GM23338 (cell line): ENCODE data around the gene DNAJC4. TPM values are rescaled to one million over a fixed set of nuclear protein-coding genes. Genes with fewer than 3 reads are reported as not detected.
A peak's percentile ranks its signal among the peaks of the same experiment; 100 is the strongest.

Experiments used
- ATAC-seq: fragments of 200-7000 bp; cut with Tn5 transposase; 3 replicates; pipeline ENCODE4 v1.9.1; 2020
- DNase-seq: peaks from one replicate; pipeline ENCODE4 v3.0.0-alpha.2; 2015; ENCODE audit warnings: low spot score
- H2AFZ ChIP-seq: fragments of 200-600 bp; sonication (generic); 2 replicates; pipeline ENCODE4 v1.8.0; 2016; ENCODE audit warnings: antibody characterized with exemption, mild to moderate bottlenecking, moderate library complexity
- H3F3A ChIP-seq: fragments of 200-600 bp; sonication (generic); replicated peaks from 2 replicates; pipeline ENCODE4 v1.8.0; 2017; ENCODE audit warnings: antibody characterized with exemption, mixed run types, low read depth
- H3K27ac ChIP-seq: fragments of 200-600 bp; sonication (generic); 2 replicates; pipeline ENCODE4 v1.6.1; 2016; ENCODE audit warnings: low read depth
- H3K27me3 ChIP-seq: fragments of 200-600 bp; sonication (generic); 2 replicates; pipeline ENCODE4 v1.8.0; 2016; ENCODE audit warnings: mild to moderate bottlenecking, mixed run types, moderate library complexity; ENCODE audit not compliant: insufficient read depth
- H3K36me3 ChIP-seq: fragments of 200-600 bp; sonication (generic); 2 replicates; pipeline ENCODE4 v1.8.0; 2016; ENCODE audit warnings: mild to moderate bottlenecking; ENCODE audit not compliant: insufficient read depth
- H3K4me1 ChIP-seq: fragments of 200-600 bp; sonication (generic); 2 replicates; pipeline ENCODE4 v1.8.0; 2016; ENCODE audit warnings: mild to moderate bottlenecking, moderate library complexity; ENCODE audit not compliant: insufficient read depth
- H3K4me2 ChIP-seq: fragments of 200-600 bp; sonication (generic); 2 replicates; pipeline ENCODE4 v1.7.1; 2017; ENCODE audit warnings: mixed run types
- H3K4me3 ChIP-seq: fragments of 200-600 bp; sonication (generic); 2 replicates; pipeline ENCODE4 v1.6.1; 2016; ENCODE audit warnings: mixed run types
- H3K79me2 ChIP-seq: fragments of 200-600 bp; sonication (generic); replicated peaks from 2 replicates; pipeline ENCODE4 v1.8.0; 2017; ENCODE audit warnings: mild to moderate bottlenecking; ENCODE audit not compliant: insufficient read depth
- H3K9me2 ChIP-seq: fragments of 200-600 bp; sonication (generic); 2 replicates; pipeline ENCODE4 v1.8.0; 2017; ENCODE audit not compliant: insufficient read depth
- H4K20me1 ChIP-seq: fragments of 200-600 bp; sonication (generic); replicated peaks from 2 replicates; pipeline ENCODE4 v1.8.0; 2017; ENCODE audit warnings: mild to moderate bottlenecking; ENCODE audit not compliant: insufficient read depth
- H3K27ac Mint-ChIP-seq: 2 replicates; pipeline ENCODE4 v1.8.0; 2020; ENCODE audit warnings: inconsistent platforms, mild to moderate bottlenecking, moderate library complexity, mixed read lengths
- H3K27me3 Mint-ChIP-seq: 3 replicates; pipeline ENCODE4 v1.8.0; 2022; ENCODE audit warnings: low read depth, mild to moderate bottlenecking, moderate library complexity, mixed read lengths, inconsistent platforms; ENCODE audit not compliant: insufficient read depth, poor library complexity
- H3K36me3 Mint-ChIP-seq: 3 replicates; pipeline ENCODE4 v1.8.0; 2021; ENCODE audit warnings: low read depth, mild to moderate bottlenecking, inconsistent platforms, moderate library complexity, mixed read lengths
- H3K4me1 Mint-ChIP-seq: 3 replicates; pipeline ENCODE4 v1.8.0; 2020; ENCODE audit warnings: mild to moderate bottlenecking, inconsistent platforms, mixed read lengths
- H3K4me3 Mint-ChIP-seq: 3 replicates; pipeline ENCODE4 v1.8.0; 2021; ENCODE audit warnings: moderate library complexity, mild to moderate bottlenecking, inconsistent platforms, mixed read lengths
- H3K9me3 Mint-ChIP-seq: 3 replicates; pipeline ENCODE4 v1.8.0; 2020; ENCODE audit warnings: moderate library complexity, mild to moderate bottlenecking, inconsistent platforms, mixed read lengths
- CREB1 ChIP-seq: fragments of 250-450 bp; sonication (Bioruptor Pico); IDR thresholded peaks from 2 replicates; pipeline ENCODE4 v1.5.0; 2020; ENCODE audit warnings: low read depth, mild to moderate bottlenecking, moderate library complexity
- CTCF ChIP-seq, 2 experiments: fragments of 200-600 bp in 1 of 2; sonication (generic) in 1 of 2; conservative IDR thresholded peaks; 2 replicates each; pipeline versions ENCODE4 v1.5.1 to v1.6.1; 2016 to 2017; ENCODE audit warnings: antibody characterized with exemption in 2 of 2, low read depth in 2 of 2, mild to moderate bottlenecking in 2 of 2, moderate library complexity in 1 of 2
- ETS1 ChIP-seq: IDR thresholded peaks from 2 replicates; pipeline ENCODE4 v1.6.1; 2016; ENCODE audit warnings: antibody characterized with exemption
- EZH2 ChIP-seq: fragments of 200-600 bp; sonication (generic); IDR thresholded peaks from one replicate; pipeline ENCODE4 v1.8.0; 2017; ENCODE audit warnings: antibody characterized with exemption, mild to moderate bottlenecking, low read depth; ENCODE audit not compliant: unreplicated experiment
- EZH2phosphoT487 ChIP-seq: fragments of 200-600 bp; sonication (generic); IDR thresholded peaks from one replicate; pipeline ENCODE4 v1.8.1; 2018; ENCODE audit warnings: antibody characterized with exemption; ENCODE audit not compliant: unreplicated experiment
- JUNB ChIP-seq: IDR thresholded peaks from one replicate; pipeline ENCODE4 v1.6.1; 2016; ENCODE audit warnings: antibody characterized with exemption; ENCODE audit not compliant: unreplicated experiment
- NANOG ChIP-seq: IDR thresholded peaks from 2 replicates; pipeline ENCODE4 v1.6.1; 2016; ENCODE audit warnings: antibody characterized with exemption, borderline replicate concordance
- POLR2AphosphoS5 ChIP-seq: IDR thresholded peaks from 2 replicates; pipeline ENCODE4 v1.6.1; 2016; ENCODE audit warnings: antibody characterized with exemption, low read depth
- REST ChIP-seq: IDR thresholded peaks from one replicate; pipeline ENCODE4 v1.6.1; 2018; ENCODE audit warnings: antibody characterized with exemption; ENCODE audit not compliant: unreplicated experiment
- STAT1 ChIP-seq: IDR thresholded peaks from one replicate; pipeline ENCODE4 v1.6.1; 2016; ENCODE audit warnings: antibody characterized with exemption; ENCODE audit not compliant: unreplicated experiment
- ZNF114 ChIP-seq: fragments of 250-450 bp; sonication (Bioruptor Pico); IDR thresholded peaks from 2 replicates; pipeline ENCODE4 v1.5.0; 2020; ENCODE audit warnings: mild to moderate bottlenecking, moderate library complexity
- ZNF331 ChIP-seq: fragments of 250-450 bp; sonication (Bioruptor Pico); IDR thresholded peaks from 2 replicates; pipeline ENCODE4 v1.5.0; 2020; ENCODE audit warnings: low read depth, mild to moderate bottlenecking, moderate library complexity
- ZNF462 ChIP-seq: fragments of 250-450 bp; sonication (Bioruptor Pico); IDR thresholded peaks from 2 replicates; pipeline ENCODE4 v1.5.0; 2020; ENCODE audit warnings: mild to moderate bottlenecking, moderate library complexity
- polyA plus RNA-seq: library from polyadenylated mRNA; unstranded; fragments of >200 nt; fragmentation: Nextera tagmentation; extraction: Ambion mirVana; gene quantifications from 2 replicates; pipeline ENCODE4 v1.2.1, GENCODE V29; 2016
- total RNA-seq: library from RNA; depleted of rRNA; stranded (reverse); fragments of >200 nt; shearing (Covaris generic); gene quantifications from 2 replicates; pipeline ENCODE4 v1.2.3, GENCODE V29; 2014

Gene DNAJC4
- total and polyA plus RNA-seq, 2 experiments from 2014 or later = 10.5 to 34.4 TPM

- no peak overlapping the region for H3K27ac Mint-ChIP-seq
- Histone ChIP-seq H3K9me2 (no peaks in the 10 kb centered on the region), H3K27me3 (no peaks in the 10 kb centered on the region), H4K20me1 (no peaks in the 10 kb centered on the region; the same call in none of the 2 replicates), H2AFZ (no peak overlapping the region), H3K4me2 (peak overlapping the region; percentile 98), H3K4me1 (peaks cover 28% of the 10 kb centered on the region), H3K36me3 (0 out of 2 replicates have a peak, but pooled peaks cover 5% of the 10 kb centered on the region), H3K79me2 (peaks cover 19% of the 10 kb centered on the region), H3K27ac (peak overlapping the region; percentile 59; the same call in 1 of the 2 replicates), H3F3A (peaks cover 26% of the 10 kb centered on the region), H3K4me3 (peak overlapping the region; percentile 94)
- peaks cover 29% of the 10 kb centered on the region for H3K27me3 Mint-ChIP-seq
- ATAC-seq (no peak), DNase-seq (no peak)
- H3K9me3 Mint-ChIP-seq = no peaks in the 10 kb centered on the region
- H3K36me3 Mint-ChIP-seq = peaks cover 20% of the 10 kb centered on the region
- H3K4me1 Mint-ChIP-seq = peaks cover 35% of the 10 kb centered on the region
- peak overlapping the region; percentile 92 for H3K4me3 Mint-ChIP-seq
- TF ChIP-seq STAT1 = no peak
- TF ChIP-seq EZH2phosphoT487 = no peak
- no peak for TF ChIP-seq CREB1
- TF ChIP-seq REST = no peak
- no peak for TF ChIP-seq NANOG
- no peak for TF ChIP-seq ZNF114 (CRISPR knock-in tag)
- TF ChIP-seq ZNF462 = no peak
- no peak for TF ChIP-seq ZNF331 (CRISPR knock-in tag)
- TF ChIP-seq JUNB = no peak
- TF ChIP-seq POLR2AphosphoS5 = no peak
- TF ChIP-seq ETS1 = no peak
- TF ChIP-seq CTCF (conservative IDR thresholded peaks at IDR 0.05; ENCODE audit: low read depth in 2 of 2) = no peak
- TF ChIP-seq EZH2 = no peak
Observed at GRCh38 chr11:64253043-64253442, 22.7 kb downstream of the DNAJC4 start.
